UCSD-AML1 (cell line): ENCODE results near the gene DNAH9.
"Not testable (repeated sequence)": the region's sequence is repeated elsewhere in the genome, so short reads cannot be mapped to it uniquely, and the experiment has no call there.

Source experiments
- DNase-seq: peaks from one replicate; lab custom pipeline; 2025; ENCODE audit not compliant: unreplicated experiment; lab: John Stamatoyannopoulos, UW

DNAH9 gene

DNA sequence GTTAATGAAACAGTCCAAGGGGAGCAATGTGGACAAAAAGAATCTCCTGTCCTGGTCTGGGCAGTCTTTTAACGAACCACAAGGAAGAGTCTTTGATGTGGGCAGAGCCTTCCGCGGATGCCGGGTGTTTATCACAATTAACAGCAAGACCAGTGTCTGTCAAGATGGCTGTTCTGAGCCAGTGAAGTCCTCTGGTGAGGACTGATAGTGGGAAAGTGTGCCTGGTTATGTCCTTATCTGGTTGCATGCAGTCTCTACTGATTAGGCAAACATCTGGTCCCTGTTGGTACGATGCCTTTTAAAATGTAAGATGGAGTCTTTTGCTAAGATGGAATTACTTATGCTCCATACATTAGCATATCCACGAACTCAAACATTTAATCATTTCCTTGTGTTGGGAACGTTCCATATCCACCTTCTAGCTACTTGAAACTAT, 310.5 kb downstream of the DNAH9 start:
- no peak for DNase-seq

DNA sequence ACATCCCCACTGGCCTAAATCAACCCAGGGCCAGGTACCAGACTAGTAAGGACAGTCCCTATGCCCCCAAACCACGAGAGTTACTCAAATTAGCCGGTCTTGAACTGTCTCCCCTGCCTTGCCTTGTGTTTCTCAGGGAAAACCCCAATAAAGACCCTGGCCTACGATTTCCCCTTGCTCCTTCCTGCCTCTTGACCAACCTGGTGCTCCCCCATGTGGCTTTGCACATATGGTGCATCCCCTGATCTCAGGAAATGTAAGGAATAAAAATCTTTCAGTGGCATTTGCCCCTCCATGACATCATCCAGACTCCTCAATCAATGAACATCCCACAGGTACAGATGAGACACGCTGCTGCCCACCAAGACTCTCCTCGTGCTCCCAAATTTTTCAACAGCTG, 311.1 kb downstream of the DNAH9 start:
- DNase-seq: no peak

DNA sequence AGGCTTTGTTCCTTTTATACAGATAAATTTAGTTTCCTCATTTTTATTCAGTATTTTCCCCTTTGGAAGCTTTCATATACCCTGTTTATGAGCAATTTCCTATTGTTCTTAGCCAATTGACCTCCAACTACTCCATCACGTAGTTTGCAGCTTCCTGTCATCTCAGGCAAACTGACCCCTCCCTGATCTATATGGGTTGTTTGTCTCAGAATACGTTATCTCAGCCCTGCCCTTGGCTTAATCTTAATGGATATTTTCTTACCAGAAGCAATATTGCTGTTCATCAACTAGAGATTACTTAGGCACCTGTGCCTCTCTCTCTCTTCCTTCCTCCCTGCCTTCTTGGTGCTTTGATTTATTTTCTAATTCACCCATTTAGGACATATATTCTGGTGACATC, 317.8 kb downstream of the DNAH9 start:
- no peak for DNase-seq

DNA sequence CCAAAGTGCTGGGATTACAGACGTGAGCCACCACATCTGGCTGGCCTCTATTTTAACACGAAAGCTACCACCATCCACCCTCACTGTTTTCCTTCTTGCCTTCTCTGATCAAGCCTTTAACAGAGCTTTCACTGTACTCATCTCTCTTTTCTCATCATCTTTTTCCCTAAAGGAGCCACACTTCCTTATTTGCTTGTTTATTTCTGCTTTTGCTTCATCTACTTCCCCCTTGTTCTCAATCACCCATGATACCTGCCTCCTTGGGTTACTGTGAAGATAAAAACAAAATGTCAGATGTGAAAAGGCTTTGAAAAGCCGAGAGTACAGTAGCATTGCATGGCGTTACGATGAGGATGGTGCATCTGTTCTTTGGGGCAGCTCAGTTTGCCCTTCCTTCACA, 319.1 kb downstream of the DNAH9 start:
- DNase-seq: no peak

DNA sequence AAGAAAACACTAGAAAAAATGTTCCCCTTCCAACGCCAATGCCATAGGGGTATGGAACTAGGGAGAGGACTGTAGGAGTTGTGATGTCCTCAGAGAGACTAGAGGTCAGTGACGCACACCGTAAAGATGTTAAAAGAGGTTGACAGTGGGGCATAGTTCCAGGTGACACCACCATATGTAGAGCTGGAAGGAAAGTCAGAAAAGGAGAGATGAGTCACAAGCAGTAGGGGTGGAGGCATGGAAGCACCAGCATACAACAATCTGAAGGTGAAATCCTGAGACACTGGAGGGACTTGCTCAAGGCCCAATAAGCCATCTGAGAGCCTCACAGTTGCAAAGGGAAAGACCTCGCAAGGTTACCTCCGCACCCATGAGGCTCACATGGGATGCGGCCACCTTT, 323.0 kb downstream of the DNAH9 start:
- DNase-seq: no peak

DNA sequence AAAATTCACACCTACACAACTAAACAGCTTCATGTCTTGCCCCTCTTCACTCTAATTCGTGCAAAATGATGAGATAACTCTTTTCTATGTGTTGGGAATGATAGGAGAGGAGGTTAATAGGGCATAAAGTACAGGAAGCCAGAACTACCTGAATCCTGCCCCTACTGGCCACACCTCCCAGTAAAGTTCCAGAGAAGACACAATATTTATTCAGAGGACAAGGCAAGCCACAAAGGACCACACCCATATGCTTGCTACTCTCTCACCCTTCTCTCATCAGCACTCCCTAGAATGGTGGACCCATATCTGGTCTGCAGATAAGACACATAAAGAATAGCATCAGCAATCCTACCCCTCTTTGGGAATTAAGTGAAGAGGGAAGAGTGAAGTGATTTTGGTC, 324.4 kb downstream of the DNAH9 start:
- no peak for DNase-seq

DNA sequence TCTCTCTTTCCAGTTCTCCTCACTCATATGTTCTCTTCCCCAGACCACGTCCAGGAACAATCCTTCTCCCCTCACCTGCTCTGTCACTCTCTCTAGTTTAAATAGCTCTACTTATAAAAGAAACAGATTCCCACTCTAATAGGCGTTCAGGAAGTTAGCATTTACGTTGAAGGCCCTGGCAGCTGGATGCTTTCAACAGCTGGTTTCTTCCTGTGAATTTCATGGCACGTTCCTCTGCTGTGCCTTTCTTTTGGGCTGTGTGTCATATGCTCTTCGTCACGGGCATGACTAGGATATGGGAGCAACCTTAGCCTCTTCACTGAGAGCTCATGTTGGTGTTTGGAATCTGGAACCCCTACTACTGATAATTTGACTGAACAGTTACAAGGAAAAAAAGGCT, 325.8 kb downstream of the DNAH9 start:
- no peak for DNase-seq

DNA sequence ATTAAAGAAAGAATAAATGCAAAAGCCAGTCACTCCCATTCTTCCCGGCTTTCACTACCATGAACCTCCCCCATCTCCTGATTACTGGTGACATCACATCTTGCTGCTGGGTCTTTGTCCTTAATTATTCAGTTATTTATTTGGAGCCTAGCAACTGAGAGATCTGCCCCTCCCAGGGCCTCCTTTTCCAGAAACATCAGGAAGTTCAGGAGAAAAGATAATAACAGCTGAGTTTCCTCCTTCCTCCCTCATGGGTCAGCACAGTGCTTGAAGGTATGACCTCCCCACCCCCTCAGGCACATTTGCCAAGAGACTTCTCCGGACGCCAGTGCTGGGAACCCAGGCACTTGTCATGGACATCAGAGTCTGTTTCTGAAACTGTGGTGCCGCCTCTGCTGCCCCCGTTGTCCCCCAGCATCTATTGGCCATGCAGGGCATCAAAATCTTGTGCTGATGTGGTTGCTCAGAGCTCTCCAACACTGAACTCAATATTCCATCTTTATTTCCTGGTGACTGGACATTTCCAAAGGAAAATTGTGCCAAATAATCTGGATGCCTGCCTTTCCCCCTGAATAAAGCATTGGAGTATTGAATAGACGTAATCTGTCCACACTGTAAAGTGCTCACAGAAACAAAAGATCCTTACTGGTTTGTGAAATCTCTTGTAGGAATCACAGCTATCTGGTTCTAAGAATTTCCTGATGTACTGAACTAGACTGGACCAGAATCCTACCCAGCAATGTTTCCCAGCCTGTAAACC, 327.2 kb downstream of the DNAH9 start:
- DNase-seq: no peak

DNA sequence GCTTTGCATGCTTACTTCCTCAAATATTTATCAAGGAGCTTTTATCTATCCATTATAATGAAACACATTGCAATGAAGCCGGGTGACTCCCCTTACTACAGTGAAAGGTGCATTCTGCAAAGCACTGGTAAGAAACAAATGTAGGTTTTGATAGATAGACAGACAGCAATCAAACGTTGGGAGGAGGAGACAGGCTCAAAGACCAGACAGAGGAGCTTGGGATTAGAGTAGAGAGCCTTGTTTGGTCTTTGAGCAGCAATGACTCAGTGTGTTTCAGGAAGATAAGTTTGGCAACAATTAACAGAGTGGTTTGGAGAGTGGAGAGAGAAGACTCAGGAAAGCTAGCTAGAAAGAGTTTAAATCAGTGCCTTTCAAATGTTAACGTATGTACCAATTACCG, 330.2 kb downstream of the DNAH9 start:
- no peak for DNase-seq

DNA sequence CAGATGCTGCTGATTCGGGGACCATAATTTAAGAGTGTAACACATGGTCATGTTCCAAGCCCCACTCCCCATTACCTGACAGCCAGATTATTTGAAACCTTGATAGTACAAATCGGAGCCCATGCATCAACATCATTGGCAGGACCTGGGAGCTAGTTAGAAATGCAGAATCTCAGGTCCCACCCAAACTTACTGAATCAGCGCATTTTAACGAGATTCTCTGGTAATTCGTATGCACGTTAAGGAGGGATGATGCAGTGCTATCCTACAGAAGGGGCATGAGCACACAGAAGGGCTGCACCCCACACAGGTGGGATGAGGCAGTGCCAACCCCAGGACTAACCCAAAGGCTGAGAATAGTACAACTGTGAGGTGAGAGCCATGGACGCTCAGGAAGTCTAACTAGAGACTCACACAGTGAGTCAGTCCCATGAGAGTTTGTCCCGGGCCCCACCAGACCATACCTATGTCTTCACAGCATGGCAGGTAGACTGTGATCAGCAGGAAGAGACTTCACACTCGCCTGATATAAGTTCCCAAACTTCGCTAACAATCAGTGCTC, 334.1 kb downstream of the DNAH9 start:
- no peak for DNase-seq

DNA sequence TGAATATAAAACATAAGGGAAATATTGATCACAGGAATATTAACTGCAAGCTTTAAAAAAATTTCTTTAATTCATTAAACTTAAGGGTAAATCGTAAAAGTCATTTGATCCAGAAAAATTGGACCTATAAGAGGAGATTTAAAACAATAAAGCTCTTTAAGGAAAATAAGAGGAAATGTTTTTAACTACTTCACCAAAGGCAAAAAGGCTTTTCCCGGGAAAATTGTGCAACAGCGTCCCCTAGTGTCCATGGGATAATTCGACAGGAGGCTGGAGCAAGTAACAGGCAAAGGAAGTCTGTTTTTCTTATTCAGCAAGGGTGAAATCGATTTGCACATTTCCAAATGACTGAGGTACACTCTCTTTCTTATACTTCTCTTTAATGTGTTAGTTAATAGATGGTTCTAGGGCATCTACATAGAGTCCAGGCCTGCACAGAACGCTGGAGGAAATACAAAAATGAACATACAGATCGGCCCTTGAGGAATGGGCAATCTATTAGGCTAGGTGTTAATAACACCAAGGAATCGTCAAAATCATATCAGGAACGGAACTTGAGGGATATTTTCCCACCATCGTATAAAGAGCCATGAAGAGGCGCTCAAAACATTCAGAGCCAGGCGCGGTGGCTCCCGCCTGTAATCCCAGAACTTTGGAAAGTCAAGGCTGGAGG, 337.6 kb downstream of the DNAH9 start:
- DNase-seq: peak; percentile 46

DNA sequence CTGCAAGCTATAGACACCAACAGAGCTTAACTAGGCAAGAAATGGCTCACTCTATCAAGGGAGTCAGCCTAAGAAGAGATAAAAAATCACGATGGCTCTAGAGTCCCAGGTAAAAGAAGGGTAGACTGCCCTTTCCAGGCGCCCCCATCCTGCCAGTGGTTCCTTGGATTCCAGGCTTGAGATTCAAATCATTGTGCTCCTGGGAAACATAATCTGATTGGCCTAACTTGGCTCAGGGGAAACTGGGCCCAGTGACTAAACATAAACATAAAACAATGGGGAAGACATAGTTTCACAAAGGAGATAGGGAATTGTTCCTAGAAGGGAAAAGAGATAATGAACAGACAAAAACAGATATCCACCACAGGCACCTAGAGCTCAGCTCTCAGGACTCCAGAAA, 342.6 kb downstream of the DNAH9 start:
- no peak for DNase-seq

DNA sequence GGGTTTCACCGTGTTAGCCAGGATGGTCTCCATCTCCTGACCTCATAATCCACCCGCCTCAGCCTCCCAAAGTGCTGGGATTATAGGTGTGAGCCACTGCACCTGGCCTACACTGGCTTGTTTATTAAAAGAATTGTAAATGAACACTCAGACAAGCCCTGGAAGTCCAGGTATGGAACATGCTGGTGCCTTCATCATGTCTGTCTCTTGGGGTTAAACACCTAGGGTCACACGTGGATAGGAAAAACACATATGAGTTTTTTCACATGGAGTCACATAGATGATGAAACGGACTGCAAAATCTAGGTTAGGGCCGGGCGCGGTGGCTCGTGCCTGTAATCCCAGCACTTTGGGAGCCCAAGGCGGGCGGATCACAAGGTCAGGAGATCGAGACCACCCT, 344.8 kb downstream of the DNAH9 start:
- not testable (repeated sequence) for DNase-seq

DNA sequence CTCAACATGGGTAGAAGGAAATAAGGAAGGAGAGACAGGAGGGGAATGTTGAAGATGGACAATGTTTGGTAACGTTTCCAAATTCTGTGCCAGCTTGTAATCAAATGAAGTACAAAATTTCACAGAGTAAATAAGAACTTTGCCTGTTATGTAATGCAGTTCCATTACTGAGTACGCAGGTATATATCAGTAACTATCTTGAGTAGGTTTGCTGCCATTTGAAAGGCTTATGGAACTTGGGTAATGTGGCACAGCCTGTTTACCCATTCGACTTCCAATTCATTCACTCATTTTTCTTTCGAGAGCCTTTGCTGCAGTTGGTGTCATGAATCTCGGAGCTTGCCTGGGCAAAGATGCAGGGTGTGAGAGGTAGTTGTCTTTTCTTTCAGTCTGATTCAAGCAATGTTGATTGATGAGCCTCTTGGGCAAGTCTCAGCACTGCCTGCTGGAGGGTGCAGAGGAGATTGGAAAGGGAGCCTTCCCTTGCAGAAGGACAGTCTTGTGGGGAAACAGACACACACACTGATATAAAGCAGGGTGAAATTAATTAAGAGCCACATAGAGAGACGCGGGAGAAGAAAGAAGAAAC, 345.6 kb downstream of the DNAH9 start:
- DNase-seq: no peak

DNA sequence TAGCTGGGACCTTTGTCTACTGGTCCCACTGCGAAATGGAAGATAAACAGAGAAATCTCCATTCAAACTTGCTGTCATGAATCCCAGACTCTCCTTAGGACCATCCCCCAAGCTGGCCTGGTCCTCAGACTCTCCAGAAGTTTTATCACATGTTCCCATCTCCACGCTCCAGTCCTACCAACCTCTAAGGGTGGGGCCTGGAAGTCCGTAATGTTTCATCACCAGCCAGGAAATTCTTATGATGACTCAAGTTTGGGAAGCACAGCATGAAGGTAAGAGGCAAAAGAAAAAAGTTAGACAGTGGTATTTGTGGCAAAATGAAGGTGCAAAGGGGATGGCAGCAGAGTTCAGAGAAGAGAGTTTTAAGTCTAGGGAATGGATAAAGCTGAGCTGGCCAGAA, 346.3 kb downstream of the DNAH9 start:
- no peak for DNase-seq

DNA sequence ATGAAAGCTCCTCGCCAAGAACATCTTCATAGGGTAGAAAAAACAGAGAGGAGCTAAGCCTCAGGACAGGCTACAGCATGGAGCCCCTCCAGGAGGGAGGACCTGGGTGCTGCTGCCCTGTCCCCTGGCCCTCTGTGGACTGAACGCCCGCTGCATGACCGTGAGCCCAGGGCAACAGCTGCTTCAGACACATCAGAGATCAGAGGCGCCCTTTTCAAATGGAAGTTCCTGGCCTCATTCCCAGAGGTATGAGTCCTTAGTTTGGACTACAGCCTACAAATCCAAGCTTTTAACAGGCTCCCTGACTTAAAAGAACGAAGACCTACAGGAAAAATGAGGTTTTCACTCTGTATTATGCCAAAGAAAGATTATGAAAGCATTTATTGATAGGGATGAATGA, 350.5 kb downstream of the DNAH9 start:
- DNase-seq: no peak

DNA sequence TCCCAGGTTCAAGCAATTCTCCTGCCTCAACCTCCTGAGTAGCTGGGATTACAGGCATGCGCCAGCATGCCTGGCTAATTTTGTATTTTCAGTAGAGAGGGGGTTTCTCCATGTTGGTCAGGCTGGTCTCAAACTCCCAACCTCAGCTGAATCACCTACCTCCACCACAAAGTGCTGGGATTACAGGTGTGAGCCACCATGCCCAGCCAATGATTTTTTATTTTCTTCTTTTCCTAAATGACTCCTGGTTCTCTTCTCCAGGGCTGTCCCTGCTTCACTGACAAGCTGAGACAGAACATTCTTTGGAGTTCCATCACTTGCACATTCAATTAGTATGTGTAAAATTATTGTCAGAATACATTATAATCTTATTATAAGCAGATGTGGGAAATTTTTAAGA, 351.3 kb downstream of the DNAH9 start:
- not testable (repeated sequence) for DNase-seq

DNA sequence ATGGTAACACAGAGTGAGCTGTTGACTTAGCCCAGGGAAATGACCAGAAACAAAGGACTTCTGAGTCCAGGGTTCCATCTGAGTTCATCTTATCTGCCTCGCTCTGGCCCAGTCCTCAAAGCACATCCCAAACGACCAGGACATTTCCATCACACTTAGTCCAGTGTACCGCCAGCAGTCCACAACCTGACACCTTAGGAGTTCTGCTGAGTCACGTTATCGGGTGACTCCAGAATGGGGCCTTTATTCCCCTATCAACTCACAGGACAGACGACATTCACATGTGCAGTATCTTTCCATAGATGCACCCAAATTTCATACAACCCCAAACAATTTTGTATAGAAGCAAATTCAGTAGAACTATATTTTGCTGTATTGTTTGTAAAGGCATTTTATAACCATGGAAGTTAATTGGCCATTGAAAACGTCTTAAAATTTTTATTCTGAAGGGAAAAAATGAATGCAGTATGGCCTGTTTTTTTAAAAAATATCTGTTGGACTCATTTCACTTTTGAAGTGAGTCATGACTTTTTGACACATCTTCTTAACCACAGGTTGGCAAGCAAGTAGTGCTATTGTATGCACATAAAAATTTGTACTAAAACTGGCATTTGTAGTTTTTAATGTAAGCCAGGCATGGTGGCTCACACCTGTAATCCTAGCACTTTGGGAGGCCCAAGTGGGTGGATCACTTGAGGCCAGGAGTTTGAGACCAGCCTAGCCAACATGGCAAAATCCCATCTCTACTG, 352.7 kb downstream of the DNAH9 start:
- no peak for DNase-seq

DNA sequence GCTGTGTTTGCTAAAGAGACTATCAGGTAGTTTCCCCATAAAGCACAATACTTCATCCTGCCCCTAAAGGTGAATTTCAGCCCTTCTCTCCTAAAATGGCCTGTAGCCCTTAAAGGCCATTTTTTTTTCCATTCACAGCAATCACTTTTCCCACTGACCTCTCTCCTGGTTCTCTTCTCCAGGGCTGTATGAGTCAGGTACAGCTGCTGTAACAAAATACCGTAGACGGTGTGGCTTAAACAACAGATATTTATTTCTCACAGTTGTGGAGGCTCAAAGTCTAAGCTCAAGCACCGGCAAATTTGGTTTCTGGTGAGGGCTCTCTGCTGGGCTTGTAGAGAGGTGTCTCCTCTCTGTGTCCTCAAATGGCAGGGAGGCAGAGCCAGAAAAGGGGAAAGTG, 354.3 kb downstream of the DNAH9 start:
- no peak for DNase-seq

DNA sequence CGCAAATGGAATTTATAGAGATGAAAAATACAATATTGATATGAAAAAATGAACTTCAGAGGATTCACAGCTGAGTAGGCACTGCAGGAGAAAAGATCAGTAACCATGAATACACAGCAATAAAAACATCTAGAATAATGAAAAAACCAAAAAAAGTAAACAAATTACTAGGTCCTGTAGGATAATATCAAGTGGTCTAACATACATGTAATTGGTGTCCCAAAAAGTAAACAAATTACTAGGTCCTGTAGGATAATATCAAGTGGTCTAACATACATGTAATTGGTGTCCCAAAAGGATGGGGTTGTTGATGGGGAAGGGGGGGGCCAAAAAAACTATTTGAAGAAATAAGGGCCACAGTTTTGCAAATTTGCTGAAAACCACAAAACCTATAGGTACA, 355.7 kb downstream of the DNAH9 start:
- no peak for DNase-seq

DNA sequence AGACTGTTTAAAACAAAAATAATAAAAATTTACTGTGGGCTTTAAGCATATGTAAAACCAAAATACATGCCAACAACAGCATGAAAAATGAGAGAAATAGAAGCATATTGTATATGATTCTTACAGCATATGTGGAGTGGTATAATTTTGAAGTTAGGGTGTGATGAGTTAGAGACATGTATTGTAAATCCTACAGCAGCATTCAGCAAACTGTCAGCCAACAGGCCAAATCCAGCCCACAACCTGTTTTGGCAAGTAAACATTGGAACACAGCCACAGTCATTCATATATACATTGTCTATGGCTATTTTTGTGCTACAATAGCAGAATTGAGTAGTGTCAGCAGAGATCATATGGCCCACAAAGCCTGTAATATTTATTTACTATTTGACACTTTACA, 356.7 kb downstream of the DNAH9 start:
- no peak for DNase-seq
